Astrocyte of the hippocampus (primary cell): ENCODE data around the gene WSB2.
"Not testable (repeated sequence)": the region's sequence is repeated elsewhere in the genome, so short reads cannot be mapped to it uniquely, and the experiment has no call there.

Source experiments
- DNase-seq: peaks from one replicate; pipeline ENCODE4 v3.0.0; 2011; ENCODE audit warnings: low read depth, low spot score

The WSB2 gene

DNA sequence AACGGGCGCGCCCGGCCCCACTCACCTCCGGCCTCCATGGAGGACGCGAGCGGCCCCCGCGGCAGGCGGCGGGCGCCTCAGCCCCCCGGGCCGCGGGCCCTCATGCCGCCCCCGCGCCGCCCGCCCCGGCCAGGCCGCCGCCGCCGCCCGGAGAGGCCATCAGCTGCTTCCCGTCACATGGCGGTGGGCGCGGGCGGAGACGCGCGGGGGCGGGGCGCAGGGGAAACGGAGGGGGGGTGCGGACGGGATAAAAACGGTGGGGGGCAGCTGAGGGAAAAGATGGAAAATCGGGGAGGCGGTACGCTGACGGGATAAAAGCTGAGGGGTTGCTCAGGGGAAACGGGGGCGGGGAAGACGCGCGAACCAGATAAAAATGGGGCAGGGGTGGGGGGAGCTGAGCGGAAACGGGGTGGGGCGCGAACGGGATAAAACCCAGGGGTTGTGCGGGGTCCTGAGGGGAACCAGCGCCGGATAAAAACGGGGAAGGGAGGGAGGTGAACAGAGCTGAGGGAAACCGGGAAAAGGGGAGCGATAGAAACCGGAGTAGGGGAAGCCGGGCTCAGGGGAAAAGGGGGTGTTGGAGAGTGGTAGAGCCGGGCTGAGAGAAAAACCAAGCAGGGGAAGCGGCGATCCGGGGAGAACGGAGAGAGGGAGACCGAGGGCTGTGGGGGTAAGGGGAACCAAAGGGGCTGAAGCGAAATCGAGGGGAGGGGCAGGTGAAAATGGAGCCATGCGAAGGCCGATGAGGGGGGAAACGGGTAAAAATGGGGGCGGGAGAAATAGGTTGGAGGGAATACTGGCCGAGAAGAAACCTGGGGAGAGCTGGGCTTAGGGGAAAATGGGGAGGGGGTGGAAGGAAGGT, at the start of gene WSB2:
Gene WSB2 (minus strand): TSS at position 169 of the 862 bp plus-strand sequence. CDS start 131 bp downstream, at position 38.
- DNase-seq, result peak; percentile 84

DNA sequence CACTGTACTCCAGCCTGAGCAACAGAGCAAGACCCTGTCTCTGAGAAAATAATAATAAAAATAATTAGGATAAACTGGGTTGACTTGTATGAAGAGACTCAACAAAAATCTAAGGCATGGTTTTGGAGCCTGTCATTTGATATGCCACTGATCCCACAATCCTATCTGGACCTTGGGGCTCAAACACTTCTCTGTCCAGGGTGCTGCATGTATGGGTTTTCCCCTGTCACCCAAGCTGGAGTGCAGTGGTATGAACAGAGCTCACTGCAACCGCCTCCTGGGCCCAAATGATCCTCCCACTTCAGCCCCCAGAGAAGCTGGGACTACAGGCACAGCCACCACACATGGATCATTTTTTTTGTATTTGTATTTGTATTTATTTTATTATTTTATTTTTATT, 48.1 kb upstream of the WSB2 start:
- DNase-seq, result no peak

DNA sequence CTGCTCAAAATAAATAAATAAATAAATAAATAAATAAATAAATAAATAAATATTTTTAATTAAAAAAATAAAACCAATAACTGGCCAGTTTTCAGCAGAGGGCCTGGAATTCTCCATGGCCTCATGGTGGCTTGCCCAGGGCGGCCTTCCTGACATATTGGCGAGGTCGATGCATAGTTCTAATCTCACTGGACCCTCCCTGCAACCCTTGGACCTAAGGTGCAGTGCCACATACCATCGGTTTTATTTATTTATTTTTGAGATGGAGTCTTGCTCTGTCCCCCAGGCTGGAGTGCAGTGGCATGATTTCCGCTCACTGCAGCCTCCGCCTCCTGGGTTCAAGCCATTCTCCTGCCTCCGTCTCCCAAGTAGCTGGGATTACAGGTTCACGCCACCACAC, 46.7 kb upstream of the WSB2 start:
- DNase-seq, result no peak

DNA sequence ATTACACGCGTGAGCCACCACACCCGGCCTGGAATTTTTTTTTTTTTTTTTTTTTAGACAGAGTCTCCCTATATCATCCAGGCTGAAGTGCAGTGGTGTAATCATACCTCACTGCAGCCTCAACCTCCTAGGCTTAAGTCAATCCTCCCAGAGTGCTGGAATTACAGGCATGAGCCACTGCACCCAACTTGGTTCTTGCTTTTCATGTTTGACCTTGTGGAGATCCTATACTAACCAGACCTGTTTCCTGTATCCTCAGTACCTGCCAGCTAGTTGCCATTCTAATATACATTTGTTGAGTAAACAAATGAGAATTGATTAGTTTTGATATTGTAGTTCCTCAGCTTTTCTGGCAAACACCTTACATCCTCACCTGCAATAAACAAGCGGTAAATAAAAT, 46.0 kb upstream of the WSB2 start:
- no peak for DNase-seq

DNA sequence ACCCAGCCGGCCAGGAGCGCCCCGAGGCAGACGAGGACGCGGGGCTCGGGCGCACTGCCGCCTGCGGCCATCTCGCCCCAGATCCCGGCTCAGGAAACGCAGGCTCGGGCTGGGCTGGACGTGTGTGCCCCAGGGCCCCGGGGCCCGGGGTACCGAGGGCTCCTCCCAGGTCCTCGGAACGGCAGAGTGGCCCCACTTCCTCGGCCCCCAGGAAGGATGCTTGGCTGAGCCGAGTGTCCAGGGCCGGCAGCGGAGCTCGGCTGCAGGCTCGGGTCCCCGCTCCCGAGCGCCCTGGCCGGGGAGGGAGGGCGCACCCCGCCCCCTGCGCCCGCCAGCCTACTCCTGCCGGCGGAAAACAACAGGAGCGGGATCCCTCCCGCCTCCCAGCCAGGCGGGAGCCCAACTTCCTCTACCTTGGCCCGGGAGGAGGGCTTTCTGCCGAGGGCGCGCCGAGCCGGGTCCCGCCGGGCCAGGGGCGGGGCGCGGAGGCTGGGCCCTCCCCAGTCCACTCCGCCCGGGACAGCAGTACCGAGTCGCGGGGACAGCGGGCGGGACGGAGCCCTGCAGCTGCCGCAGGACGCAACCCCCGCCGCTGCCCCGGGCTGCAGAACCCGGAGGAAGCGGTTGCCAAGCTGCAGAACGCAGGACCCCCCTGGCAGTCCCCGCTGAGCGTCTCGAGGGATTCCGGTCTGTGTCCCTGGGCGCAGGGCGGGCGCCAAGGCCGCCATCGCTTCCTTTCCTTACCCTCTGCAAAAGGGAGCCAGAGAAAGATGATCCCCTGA, 42.8 kb upstream of the WSB2 start, which contains the start of gene VSIG10:
Gene VSIG10 (minus strand): TSS at position 411 of the 782 bp plus-strand sequence. CDS start 340 bp downstream, at position 71.
- DNase-seq, result peak; percentile 85

DNA sequence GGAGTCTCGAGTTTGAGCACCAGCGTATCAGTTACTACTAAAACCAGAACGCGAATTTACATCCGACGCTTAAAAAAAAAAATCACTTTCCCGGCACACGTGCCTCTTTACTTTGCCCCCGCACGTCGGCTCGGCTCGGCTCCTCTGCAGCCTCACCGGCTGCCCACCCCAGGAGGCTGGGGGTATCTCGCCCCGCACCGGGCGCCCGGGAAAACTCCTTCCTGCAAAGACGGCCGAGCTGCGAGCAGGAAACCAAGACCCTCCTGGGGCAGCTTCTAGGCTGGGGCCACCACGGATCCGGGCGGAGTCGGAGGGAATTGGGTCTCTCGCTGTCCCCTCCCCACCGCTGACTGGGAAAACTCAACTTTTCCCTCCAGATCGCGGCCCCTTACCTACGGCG, 42.2 kb upstream of the WSB2 start:
- no peak for DNase-seq

DNA sequence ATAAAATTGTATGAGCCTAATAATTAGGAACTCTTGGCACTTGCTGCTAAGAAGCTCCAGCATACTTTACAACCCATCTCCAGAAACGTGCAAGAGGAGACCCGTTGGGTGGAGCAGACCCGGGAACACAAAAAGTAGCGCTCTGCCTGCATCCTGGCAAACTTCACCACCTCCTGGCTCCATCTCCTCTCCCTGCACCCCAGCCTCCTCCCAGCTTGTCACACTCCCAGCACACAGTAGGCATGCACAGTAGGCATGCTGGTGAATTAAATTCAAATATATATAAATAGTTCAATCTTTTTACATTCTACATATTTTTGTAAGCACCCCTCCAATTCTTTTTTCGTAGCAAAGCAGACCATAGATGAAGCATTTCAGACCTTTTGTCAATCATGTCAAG, 41.6 kb upstream of the WSB2 start:
- no peak for DNase-seq

DNA sequence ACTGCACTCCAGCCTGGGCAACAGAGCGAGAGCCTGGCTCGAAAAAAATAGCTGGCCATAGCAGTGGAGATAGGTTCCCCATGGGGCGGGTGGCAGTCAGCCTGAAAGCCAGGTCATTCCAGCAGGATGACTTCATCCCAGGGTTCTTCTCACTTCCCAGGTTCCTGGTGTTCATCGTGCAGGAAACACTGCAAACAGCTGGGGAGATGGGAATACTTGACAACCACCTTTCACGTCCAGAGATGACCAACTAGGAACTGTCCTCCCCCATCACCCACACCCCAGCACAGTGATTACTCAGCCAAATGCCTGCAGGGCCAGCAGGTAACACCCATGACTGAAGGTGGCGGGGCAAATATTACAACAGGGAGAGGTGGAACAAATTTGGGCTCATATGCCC, 41.1 kb upstream of the WSB2 start:
- no peak for DNase-seq

DNA sequence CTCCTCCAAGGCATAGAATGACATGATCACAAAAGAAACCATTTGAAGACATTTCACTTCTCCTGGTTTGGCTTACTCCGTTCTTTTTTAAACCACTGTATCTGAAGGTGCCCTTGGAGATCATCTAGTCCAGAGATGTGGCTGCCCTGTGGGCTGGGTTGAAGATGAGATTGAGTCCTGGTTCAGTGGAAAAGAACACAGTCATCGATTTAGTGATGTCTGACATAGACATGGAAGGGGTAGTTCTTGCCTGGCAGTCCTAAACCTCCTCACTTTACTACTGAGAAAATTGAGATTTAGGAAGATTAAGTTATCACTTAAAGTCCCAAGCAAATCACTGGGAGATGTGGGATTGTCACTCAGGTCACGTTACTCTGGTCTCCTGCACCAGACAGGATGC, 40.1 kb upstream of the WSB2 start:
- DNase-seq, result no peak

DNA sequence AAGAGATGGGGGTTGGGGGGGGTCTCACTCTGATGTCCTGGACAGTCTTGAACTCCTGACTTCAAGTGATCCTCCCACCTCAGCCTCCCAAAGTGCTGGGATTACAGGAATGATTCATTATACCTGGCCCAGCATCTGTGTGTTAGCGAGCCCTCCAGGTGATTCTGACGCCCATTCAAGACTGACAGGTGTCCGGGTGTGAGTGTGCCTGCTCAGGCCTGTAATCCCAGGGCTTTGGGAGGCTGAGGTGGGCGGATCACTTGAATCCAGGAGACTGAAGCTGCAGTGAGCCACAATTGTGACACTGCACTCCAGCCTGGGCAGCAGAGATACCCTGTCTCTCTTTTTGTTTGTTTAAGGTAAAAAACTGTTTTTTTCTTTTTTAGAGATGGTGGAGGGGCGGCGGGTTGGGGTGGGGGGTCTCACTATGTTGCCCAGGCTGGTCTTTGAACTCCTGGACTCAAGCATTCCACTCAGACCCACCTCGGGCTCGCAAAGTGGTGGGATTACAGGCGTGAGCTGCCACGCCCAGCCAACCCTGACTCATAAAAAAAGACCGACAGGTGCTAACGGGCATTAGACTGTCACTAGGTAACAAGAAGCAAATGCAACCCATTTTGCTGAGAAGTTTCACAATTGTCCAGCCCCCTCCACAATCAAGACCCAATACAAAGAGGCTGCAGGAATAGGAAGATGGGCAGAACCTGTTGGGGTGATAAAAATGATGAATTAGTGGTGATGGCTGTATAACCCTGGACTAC, 38.1 kb upstream of the WSB2 start:
- no peak for DNase-seq

DNA sequence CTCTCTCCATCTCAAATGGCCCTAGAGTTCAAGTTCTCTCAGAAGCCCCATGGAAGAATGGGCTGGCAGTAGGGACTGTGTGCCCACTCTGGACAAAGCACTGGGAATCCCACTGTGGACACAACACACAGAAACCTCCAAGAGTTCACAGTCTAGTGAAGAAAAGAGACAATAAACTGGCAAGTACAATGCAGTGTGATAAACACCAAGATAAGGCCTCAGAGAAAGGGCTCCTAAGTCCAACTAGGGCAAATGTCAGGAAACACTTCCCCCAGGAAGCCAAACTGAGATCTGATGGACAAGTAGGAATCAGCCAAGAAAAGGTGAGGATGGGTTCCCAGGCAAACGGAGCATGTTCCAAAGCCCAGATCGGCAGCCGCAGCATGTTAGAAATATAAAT, 37.4 kb upstream of the WSB2 start:
- no peak for DNase-seq

DNA sequence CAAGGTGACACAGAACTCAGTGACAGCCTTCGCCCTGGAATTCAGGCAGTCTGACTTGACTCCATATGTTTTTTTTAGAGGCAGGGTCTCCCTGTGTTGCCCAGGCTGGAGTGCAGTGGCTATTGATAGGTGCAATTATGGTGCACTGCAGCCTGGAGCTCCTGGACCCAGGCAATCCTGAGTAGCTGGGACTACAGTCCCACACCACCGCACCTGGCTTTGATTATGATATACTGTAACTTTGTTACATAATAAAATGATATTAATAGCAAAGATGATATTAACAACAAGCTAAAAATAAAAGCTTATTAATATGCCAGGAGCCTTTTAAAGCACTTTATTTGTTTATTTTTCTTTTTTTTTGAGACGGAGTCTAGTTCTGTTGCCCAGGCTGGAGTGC, 33.1 kb upstream of the WSB2 start:
- DNase-seq, result no peak

DNA sequence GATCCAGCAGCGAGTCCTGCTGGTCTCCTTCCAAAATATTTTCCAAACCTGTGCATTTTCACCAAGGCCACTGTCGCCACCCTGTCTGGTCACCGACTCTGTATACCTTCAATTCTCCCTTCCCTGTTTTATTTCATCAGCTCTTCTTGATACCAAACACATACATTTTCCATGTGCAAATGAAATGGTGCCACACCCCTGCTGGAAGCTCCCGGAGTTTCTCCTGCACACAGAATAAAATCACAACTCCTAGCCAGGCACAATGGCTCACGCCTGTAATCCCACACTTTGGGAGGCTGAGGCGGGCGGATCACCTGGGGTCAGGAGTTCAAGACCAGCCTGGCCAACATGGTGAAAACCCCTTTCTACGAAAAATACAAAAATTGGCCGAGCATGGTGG, 28.8 kb upstream of the WSB2 start:
- DNase-seq, result no peak

DNA sequence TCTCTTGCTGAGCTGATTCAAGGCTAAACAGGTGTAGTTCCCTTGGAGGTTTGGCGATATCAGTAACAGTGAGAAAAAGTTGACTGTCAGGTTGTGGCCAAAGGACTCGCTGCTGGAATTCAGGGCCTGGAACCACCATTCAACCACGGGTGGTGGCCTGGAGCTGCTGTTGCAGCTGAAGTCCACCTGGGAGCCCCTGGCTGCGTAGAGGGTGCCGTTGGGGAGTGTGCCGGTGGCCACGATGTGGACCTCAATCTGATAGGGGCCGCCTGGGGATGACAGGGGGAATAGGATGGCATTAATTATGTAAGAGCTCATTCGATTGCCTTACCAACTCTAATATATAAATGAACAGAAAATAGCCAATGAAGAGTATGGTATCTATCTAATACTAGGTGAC, 21.2 kb upstream of the WSB2 start:
- DNase-seq, result no peak

DNA sequence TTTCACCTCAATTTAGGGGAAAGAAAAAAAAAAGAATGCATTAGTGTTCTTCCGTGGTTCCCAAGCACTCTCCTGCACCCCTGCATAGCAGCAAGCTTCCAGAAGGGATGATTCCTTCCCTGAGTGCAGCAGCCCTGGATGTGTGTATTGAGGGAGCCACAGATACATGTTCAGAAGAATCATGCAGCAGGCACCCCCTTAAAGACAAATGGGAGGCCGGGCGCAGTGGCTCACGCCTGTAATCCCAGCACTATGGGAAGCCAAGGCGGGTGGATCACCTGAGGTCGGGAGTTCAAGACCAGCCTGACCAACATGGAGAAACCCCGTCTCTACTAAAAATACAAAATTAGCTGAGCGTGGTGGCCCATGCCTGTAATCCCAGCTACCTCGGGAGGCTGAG, 20.5 kb upstream of the WSB2 start:
- not testable (repeated sequence) for DNase-seq

DNA sequence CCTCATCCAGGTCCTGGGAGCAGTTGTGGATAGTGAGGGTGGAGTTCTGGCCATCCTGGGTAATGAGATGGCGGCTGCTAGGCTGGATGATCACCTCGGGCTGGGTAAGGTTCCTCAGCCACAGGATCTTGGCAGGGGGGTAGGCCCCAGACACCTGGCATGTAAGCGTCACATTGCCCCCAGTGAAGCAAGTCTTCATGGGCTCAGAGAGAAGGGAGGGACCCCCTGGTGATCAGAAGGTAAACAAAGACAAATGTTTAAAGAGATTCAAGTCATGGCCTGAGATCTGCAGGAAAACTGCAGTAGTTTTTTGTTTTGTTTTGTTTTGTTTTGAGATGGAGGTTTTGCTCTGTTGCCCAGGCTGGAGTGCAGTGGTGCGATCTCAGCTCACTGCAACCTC, 12.8 kb upstream of the WSB2 start:
- DNase-seq, result no peak

DNA sequence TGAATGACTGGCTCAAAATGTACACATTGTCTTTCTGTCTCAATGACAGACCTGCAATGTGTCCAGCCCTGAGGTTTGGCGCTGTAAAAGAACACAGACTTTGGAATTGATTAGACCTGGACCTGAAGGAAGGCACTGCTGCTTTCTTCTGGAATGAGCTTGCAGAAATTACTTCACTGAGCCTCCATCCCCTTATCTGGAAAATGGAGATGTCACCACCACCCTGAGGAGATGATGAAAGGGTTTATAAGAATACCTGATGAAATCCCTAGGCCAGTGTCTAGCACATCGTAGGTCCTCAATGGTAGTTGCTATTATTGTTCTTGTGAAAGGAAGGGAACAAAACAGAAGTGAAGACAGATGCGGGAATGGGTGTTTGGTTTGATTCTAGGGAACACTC, 9.7 kb upstream of the WSB2 start:
- no peak for DNase-seq

DNA sequence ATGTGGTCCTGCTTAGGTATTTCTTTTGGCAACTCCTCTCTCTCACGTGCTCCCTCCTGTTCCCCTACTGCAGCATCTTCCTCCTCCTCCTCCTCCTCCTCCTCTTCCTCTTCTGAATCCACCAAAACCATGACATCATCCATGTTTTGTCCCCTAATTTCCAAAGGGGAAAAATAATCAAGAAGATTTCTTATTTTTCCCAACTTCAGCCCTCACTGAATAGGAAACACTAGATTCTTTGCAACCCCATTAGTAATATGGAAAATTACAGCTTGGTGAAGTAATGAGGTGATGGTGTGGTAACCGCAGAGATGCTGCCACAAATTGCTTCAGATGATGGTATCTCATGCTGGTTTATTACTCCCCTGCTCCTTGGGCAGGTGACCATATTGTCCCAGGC, 7.5 kb upstream of the WSB2 start:
- DNase-seq, result no peak

DNA sequence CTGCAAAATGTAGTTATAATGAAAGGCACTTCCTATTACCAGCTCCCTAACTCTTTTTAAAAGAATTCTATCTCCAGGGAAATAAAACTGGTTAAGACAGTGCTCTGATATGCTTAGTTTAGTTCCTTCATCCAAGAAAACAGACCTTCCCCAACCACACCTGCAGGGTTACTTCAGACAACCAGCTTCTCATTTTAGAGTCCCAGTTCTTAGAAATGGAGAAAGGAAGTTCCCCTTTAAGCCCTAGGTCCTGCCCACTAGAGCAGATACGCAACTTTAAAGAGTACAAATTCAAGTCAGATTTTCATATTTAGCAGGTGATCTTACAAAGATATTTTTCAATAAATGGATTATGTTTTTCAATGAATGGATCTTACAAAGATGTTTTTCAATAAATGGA, 4.4 kb upstream of the WSB2 start:
- no peak for DNase-seq

DNA sequence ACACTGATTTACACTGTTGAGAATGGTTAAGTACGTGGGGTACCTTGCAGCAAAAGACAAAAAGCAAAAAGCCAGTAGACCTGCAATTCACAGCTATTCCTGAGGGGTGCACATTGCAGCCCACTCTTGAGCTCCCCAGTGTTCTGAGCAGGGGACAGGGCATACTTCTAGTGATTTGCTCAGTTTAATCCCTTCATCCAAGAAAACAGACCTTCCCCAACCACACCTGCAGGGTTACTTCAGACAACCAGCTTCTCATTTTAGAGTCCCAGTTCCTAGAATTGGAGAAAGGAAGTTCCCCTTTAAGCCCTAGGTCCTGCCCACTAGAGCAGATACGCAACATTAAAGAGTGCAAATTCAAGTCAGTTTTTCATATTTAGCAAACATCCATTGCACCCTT, 3.6 kb upstream of the WSB2 start:
- DNase-seq, result no peak

DNA sequence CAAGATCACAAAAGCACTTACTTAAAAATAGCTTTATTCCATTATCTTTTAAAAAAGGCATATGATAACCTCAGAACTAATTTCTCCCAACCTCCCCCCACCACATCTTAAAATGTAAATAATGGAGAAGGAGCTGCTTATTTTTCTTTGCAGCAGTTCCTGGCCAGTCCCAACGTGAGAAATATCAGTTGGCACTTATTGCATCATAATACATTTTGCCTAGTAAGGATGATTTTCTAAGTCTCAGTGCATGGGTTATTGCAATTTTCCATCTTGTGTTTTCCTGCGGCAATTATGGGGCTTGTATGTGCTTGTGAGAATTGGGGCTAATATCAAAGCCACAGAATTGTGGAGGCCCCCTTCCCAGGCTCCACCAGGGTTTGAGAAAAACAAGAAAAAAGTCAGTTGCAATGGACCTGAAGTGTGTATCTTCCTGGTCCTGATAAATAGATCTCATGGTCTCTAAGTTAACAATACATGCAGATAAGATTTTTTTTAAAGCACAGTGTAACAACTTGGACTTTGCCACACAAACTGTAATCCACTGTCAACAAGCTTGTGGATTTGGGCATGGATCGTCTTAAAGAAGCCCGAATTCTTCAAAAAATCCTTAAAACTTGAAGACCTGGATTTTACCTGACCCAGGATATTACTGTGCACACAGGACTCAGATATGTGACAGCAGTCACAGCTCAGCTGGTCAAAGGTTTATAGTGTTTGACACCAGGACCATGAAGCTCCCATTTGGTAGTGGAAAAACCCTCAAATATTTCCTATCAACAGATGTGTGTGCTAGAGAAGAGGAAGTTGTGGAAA, 2.8 kb upstream of the WSB2 start:
- DNase-seq, result no peak
